ENCODE results near the gene ANO1. TPM values are rescaled to one million over a fixed set of nuclear protein-coding genes. Genes with fewer than 3 reads are reported as not detected.

ANO1 gene
- polyA plus RNA-seq, 1 of the 3 experiments (the other 2 are of a cell fraction), result not detected

DNA sequence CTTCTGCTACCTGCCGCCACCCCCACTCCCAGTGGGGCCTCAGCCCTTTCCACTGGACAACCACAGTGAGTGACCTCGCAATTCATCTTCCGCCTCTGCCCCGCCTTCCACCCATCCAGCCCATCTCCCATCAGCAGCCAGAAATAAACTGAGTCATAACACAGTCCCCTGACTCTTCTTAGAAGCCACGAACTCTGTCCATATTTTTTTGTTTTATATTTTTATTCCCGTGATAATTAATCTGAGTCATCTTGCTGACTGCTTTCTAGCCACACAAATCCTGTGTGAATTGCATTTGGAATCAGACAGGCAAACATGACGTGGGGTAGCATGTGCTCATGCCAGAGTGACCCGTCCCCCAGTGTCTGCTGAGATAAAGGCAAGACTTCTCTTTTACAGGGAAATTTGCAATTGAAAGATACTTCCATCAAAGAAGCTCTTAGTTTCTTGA, 132.0 kb downstream of the ANO1 start:
- H3F3A ChIP-seq (replicated peaks; ENCODE audit: insufficient read depth), result peaks cover 27% of the 10 kb centered on the region
- peaks cover 45% of the 10 kb centered on the region for H4K20me1 ChIP-seq (ENCODE audit: insufficient read depth)
- H3K27ac ChIP-seq (ENCODE audit: low read depth in 2 of 2, low read length in 1 of 2), result peak overlapping the region in 1 of 2 experiments; percentile 15; a peak in 2 of 4 replicates
- peaks cover 15 to 24% of the 10 kb centered on the region in 2 experiments for H3K36me3 ChIP-seq (replicated peaks in 1 of 2; ENCODE audit: control insufficient read depth in 1 of 2, insufficient read depth in 2 of 2, low read length in 1 of 2)
- no peaks in the 10 kb centered on the region for H3K9me3 ChIP-seq
- H3K79me2 ChIP-seq (ENCODE audit: insufficient read depth), result peaks cover 24% of the 10 kb centered on the region
- H3K9ac ChIP-seq, result no peak overlapping the region
- TF ChIP-seq PBX3 (IDR thresholded peaks at IDR 0.05), result 0 out of 2 replicates have a peak, but pooled peaks have one; percentile 6
- TF ChIP-seq, protein P1, sequence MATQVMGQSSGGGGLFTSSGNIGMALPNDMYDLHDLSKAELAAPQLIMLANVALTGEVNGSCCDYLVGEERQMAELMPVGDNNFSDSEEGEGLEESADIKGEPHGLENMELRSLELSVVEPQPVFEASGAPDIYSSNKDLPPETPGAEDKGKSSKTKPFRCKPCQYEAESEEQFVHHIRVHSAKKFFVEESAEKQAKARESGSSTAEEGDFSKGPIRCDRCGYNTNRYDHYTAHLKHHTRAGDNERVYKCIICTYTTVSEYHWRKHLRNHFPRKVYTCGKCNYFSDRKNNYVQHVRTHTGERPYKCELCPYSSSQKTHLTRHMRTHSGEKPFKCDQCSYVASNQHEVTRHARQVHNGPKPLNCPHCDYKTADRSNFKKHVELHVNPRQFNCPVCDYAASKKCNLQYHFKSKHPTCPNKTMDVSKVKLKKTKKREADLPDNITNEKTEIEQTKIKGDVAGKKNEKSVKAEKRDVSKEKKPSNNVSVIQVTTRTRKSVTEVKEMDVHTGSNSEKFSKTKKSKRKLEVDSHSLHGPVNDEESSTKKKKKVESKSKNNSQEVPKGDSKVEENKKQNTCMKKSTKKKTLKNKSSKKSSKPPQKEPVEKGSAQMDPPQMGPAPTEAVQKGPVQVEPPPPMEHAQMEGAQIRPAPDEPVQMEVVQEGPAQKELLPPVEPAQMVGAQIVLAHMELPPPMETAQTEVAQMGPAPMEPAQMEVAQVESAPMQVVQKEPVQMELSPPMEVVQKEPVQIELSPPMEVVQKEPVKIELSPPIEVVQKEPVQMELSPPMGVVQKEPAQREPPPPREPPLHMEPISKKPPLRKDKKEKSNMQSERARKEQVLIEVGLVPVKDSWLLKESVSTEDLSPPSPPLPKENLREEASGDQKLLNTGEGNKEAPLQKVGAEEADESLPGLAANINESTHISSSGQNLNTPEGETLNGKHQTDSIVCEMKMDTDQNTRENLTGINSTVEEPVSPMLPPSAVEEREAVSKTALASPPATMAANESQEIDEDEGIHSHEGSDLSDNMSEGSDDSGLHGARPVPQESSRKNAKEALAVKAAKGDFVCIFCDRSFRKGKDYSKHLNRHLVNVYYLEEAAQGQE (IDR thresholded peaks at IDR 0.05; ENCODE audit: low read depth, low read length), result no peak
- ChIA-PET POLR2A (interaction anchor here (1.6 kb wide), 1 partner anchor 15 kb away, joined by 4 read pairs; no protein-coding TSS in a partner anchor), CTCF (interaction anchor here (0.8 to 1.5 kb wide), 3 partner anchors 16 to 525 kb away, joined by 3 to 4 read pairs (median 3); no protein-coding TSS in a partner anchor)
- no peaks in the 10 kb centered on the region for H3K9me2 ChIP-seq
- no peak overlapping the region for H2AFZ ChIP-seq (ENCODE audit: low read depth)
- DNase-seq, result no peak
- no peak overlapping the region for H3K4me3 ChIP-seq (ENCODE audit: low read depth in 2 of 2, low read length in 1 of 2)
- no peak overlapping the region for H3K4me2 ChIP-seq
- peaks cover under 1 to 3% of the 10 kb centered on the region in 2 experiments; a peak in 2 of 4 replicates for H3K4me1 ChIP-seq (ENCODE audit: control insufficient read depth in 1 of 2, insufficient read depth in 2 of 2, low read depth in 1 of 2, low read length in 1 of 2)
- WGBS (ENCODE audit: low lambda C conversion rate), result 74% methylated on average over 8 of the region's 8 CpGs
- no peaks in the 10 kb centered on the region for H3K27me3 ChIP-seq (ENCODE audit: insufficient read depth)

- H3K27ac ChIP-seq (ENCODE audit: low read depth in 2 of 2, low read length in 1 of 2), result no peak overlapping the region; a peak in 1 of 4 replicates
- peaks cover 40% of the 10 kb centered on the region for H4K20me1 ChIP-seq (ENCODE audit: insufficient read depth)
- H3K79me2 ChIP-seq (ENCODE audit: insufficient read depth), result peaks cover 19% of the 10 kb centered on the region
- CTCF ChIA-PET, result interaction anchor here (0.8 to 1.5 kb wide), 4 partner anchors 16 to 525 kb away, joined by 3 to 5 read pairs (median 4); no protein-coding TSS in a partner anchor
- no peak overlapping the region for H3K4me3 ChIP-seq (ENCODE audit: low read depth in 2 of 2, low read length in 1 of 2)
- peaks cover 27% of the 10 kb centered on the region for H3F3A ChIP-seq (replicated peaks; ENCODE audit: insufficient read depth)
- no peak for DNase-seq
- no peaks in the 10 kb centered on the region for H3K27me3 ChIP-seq (ENCODE audit: insufficient read depth)
- no peaks in the 10 kb centered on the region; a peak in 1 of 4 replicates for H3K4me1 ChIP-seq (ENCODE audit: control insufficient read depth in 1 of 2, insufficient read depth in 2 of 2, low read depth in 1 of 2, low read length in 1 of 2)
- no peak overlapping the region for H2AFZ ChIP-seq (ENCODE audit: low read depth)
- no peak overlapping the region for H3K4me2 ChIP-seq
- no peaks in the 10 kb centered on the region for H3K9me3 ChIP-seq
- H3K9me2 ChIP-seq, result no peaks in the 10 kb centered on the region
- H3K36me3 ChIP-seq (replicated peaks in 1 of 2; ENCODE audit: control insufficient read depth in 1 of 2, insufficient read depth in 2 of 2, low read length in 1 of 2), result peaks cover 12 to 21% of the 10 kb centered on the region in 2 experiments
- POLR2A ChIA-PET, result interaction anchor here (1.6 kb wide), 1 partner anchor 15 kb away, joined by 4 read pairs; no protein-coding TSS in a partner anchor
- WGBS (ENCODE audit: low lambda C conversion rate), result 78% methylated on average over 5 of the region's 5 CpGs
- no peak overlapping the region for H3K9ac ChIP-seq
- TF ChIP-seq, protein P2, sequence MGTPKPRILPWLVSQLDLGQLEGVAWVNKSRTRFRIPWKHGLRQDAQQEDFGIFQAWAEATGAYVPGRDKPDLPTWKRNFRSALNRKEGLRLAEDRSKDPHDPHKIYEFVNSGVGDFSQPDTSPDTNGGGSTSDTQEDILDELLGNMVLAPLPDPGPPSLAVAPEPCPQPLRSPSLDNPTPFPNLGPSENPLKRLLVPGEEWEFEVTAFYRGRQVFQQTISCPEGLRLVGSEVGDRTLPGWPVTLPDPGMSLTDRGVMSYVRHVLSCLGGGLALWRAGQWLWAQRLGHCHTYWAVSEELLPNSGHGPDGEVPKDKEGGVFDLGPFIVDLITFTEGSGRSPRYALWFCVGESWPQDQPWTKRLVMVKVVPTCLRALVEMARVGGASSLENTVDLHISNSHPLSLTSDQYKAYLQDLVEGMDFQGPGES (IDR thresholded peaks at IDR 0.05; ENCODE audit: low read depth, low read length), result no peak
- no peak for TF ChIP-seq FOSL2 (IDR thresholded peaks at IDR 0.05; ENCODE audit: borderline replicate concordance, low read depth)
- no peak for TF ChIP-seq JUND (IDR thresholded peaks at IDR 0.05)
- TF ChIP-seq GABPA (IDR thresholded peaks at IDR 0.05; ENCODE audit: low read depth), result no peak
- TF ChIP-seq POLR2AphosphoS5 (IDR thresholded peaks at IDR 0.05; ENCODE audit: low read depth, low read length), result no peak
- TF ChIP-seq PBX3 (IDR thresholded peaks at IDR 0.05), result no peak
- TF ChIP-seq SMC3 (IDR thresholded peaks at IDR 0.05; ENCODE audit: low read depth, low read length), result no peak
- no peak for TF ChIP-seq TCF12 (IDR thresholded peaks at IDR 0.05)
- TF ChIP-seq CTCF (IDR thresholded peaks at IDR 0.05), result no peak
- no peak for TF ChIP-seq YY1 (IDR thresholded peaks at IDR 0.05; ENCODE audit: low read depth)
- TF ChIP-seq, protein P1 (IDR thresholded peaks at IDR 0.05; ENCODE audit: low read depth, low read length), result no peak
- TF ChIP-seq, protein P3, sequence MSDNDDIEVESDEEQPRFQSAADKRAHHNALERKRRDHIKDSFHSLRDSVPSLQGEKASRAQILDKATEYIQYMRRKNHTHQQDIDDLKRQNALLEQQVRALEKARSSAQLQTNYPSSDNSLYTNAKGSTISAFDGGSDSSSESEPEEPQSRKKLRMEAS (IDR thresholded peaks at IDR 0.05; ENCODE audit: low read depth), result no peak
Observed at GRCh38 chr11:70210530-70210929, 132.4 kb downstream of the ANO1 start.
